Limb (tissue), 2 donors: ENCODE data around the gene OR14A16.

Experiments used
- DNase-seq, 2 donors: peaks; one replicate each; pipeline ENCODE4 v3.0.0-alpha.2; 2016; ENCODE audit errors: extremely low spot score in 2 of 2

Gene OR14A16

GRCh38 chr1:247769603-247770002 lies 54.3 kb downstream of the OR14A16 start:
- no peak for DNase-seq
